ENCODE results near the gene AGT. TPM values are rescaled to one million over a fixed set of nuclear protein-coding genes. Genes with fewer than 3 reads are reported as not detected.

AGT gene
- total RNA-seq, 2 donors from 2014 or later, result not detected

GRCh38 chr1:230749635-230750034, 35.7 kb upstream of the AGT start:
- no peak overlapping the region for H3K4me3 Mint-ChIP-seq
- no peaks in the 10 kb centered on the region for H3K9me3 Mint-ChIP-seq
- no peak for DNase-seq (ENCODE audit: low spot score)
- no peaks in the 10 kb centered on the region for H3K36me3 Mint-ChIP-seq
- no peak overlapping the region for H3K27ac Mint-ChIP-seq
- H3K27me3 Mint-ChIP-seq, result peaks cover 0 to 3% of the 10 kb centered on the region in 2 donors
- ATAC-seq, result no peak
- H3K4me1 Mint-ChIP-seq (ENCODE audit: low read depth in 2 of 2), result peaks cover 0 to 6% of the 10 kb centered on the region in 2 donors

GRCh38 chr1:230749150-230749549, 35.2 kb upstream of the AGT start:
- no peaks in the 10 kb centered on the region for H3K36me3 Mint-ChIP-seq
- no peaks in the 10 kb centered on the region for H3K9me3 Mint-ChIP-seq
- DNase-seq (ENCODE audit: low spot score) (no peak), ATAC-seq (no peak)
- no peak overlapping the region for H3K4me3 Mint-ChIP-seq
- H3K27ac Mint-ChIP-seq, result no peak overlapping the region
- H3K27me3 Mint-ChIP-seq, result peaks cover 0 to 3% of the 10 kb centered on the region in 2 donors
- H3K4me1 Mint-ChIP-seq (ENCODE audit: low read depth in 2 of 2), result peaks cover 0 to 6% of the 10 kb centered on the region in 2 donors

- Mint-ChIP-seq H3K27ac (no peak overlapping the region), H3K27me3 (peaks cover 0 to 3% of the 10 kb centered on the region in 2 donors), H3K4me1 (ENCODE audit: low read depth in 2 of 2) (peaks cover 0 to 2% of the 10 kb centered on the region in 2 donors), H3K9me3 (no peaks in the 10 kb centered on the region), H3K4me3 (no peak overlapping the region), H3K36me3 (no peaks in the 10 kb centered on the region)
- ATAC-seq (no peak), DNase-seq (ENCODE audit: low spot score) (no peak)
Measured at GRCh38 chr1:230747890-230748800, 34.2 kb upstream of the AGT start.

- no peak within 1 kb of the TSS for H3K27ac Mint-ChIP-seq
- H3K36me3 Mint-ChIP-seq, result no peaks in the 10 kb centered on the region
- peaks cover 0 to 2% of the 10 kb centered on the region in 2 donors for H3K4me1 Mint-ChIP-seq (ENCODE audit: low read depth in 2 of 2)
- H3K27me3 Mint-ChIP-seq, result peaks cover 0 to 3% of the 10 kb centered on the region in 2 donors
- H3K4me3 Mint-ChIP-seq, result no peak within 1 kb of the TSS
- DNase-seq (ENCODE audit: low spot score), result no peak
- ATAC-seq, result no peak
- H3K9me3 Mint-ChIP-seq, result no peaks in the 10 kb centered on the region
Measured at GRCh38 chr1:230747127-230747730, 33.3 kb upstream of the AGT start, which contains the start of gene CAPN9. CAPN9 (plus strand) TSS chr1:230747388; CDS start chr1:230747497, 109 bp downstream.

GRCh38 chr1:230746617-230747016, 32.7 kb upstream of the AGT start:
- no peak for DNase-seq (ENCODE audit: low spot score)
- peaks cover 0 to 2% of the 10 kb centered on the region in 2 donors for H3K4me1 Mint-ChIP-seq (ENCODE audit: low read depth in 2 of 2)
- no peak overlapping the region for H3K4me3 Mint-ChIP-seq
- ATAC-seq, result no peak
- no peaks in the 10 kb centered on the region for H3K9me3 Mint-ChIP-seq
- H3K36me3 Mint-ChIP-seq, result no peaks in the 10 kb centered on the region
- H3K27ac Mint-ChIP-seq, result no peak overlapping the region
- peaks cover 1 to 3% of the 10 kb centered on the region in 2 donors for H3K27me3 Mint-ChIP-seq

GRCh38 chr1:230745071-230745470, 31.1 kb upstream of the AGT start:
- ATAC-seq (no peak), DNase-seq (ENCODE audit: low spot score) (no peak)
- no peaks in the 10 kb centered on the region for H3K4me1 Mint-ChIP-seq (ENCODE audit: low read depth in 2 of 2)
- no peaks in the 10 kb centered on the region for H3K9me3 Mint-ChIP-seq
- no peak overlapping the region for H3K4me3 Mint-ChIP-seq
- no peak overlapping the region for H3K27ac Mint-ChIP-seq
- peaks cover 12 to 16% of the 10 kb centered on the region in 2 donors for H3K27me3 Mint-ChIP-seq
- H3K36me3 Mint-ChIP-seq, result no peaks in the 10 kb centered on the region

- Mint-ChIP-seq H3K27me3 (peaks cover 15 to 23% of the 10 kb centered on the region in 2 donors), H3K36me3 (no peaks in the 10 kb centered on the region), H3K27ac (no peak overlapping the region), H3K4me1 (ENCODE audit: low read depth in 2 of 2) (no peaks in the 10 kb centered on the region), H3K9me3 (no peaks in the 10 kb centered on the region), H3K4me3 (no peak overlapping the region)
- DNase-seq (ENCODE audit: low spot score) (no peak), ATAC-seq (no peak)
Measured at GRCh38 chr1:230744382-230744781, 30.5 kb upstream of the AGT start.

GRCh38 chr1:230743899-230744298, 30.0 kb upstream of the AGT start:
- DNase-seq (ENCODE audit: low spot score) (no peak), ATAC-seq (no peak)
- H3K27me3 Mint-ChIP-seq, result peaks cover 16 to 24% of the 10 kb centered on the region in 2 donors
- H3K27ac Mint-ChIP-seq, result no peak overlapping the region
- H3K4me3 Mint-ChIP-seq, result no peak overlapping the region
- H3K4me1 Mint-ChIP-seq (ENCODE audit: low read depth in 2 of 2), result no peaks in the 10 kb centered on the region
- H3K9me3 Mint-ChIP-seq, result no peaks in the 10 kb centered on the region
- H3K36me3 Mint-ChIP-seq, result no peaks in the 10 kb centered on the region

- ATAC-seq (no peak), DNase-seq (ENCODE audit: low spot score) (no peak)
- Mint-ChIP-seq H3K27me3 (peaks cover 27 to 42% of the 10 kb centered on the region in 2 donors), H3K27ac (no peak overlapping the region), H3K9me3 (no peaks in the 10 kb centered on the region), H3K4me1 (ENCODE audit: low read depth in 2 of 2) (no peaks in the 10 kb centered on the region), H3K36me3 (no peaks in the 10 kb centered on the region), H3K4me3 (no peak overlapping the region)
Measured at GRCh38 chr1:230739564-230740290, 25.8 kb upstream of the AGT start.

GRCh38 chr1:230737622-230738262, 23.8 kb upstream of the AGT start:
- DNase-seq (ENCODE audit: low spot score), result no peak
- ATAC-seq, result no peak
- no peaks in the 10 kb centered on the region for H3K9me3 Mint-ChIP-seq
- no peak overlapping the region for H3K4me3 Mint-ChIP-seq
- no peaks in the 10 kb centered on the region for H3K4me1 Mint-ChIP-seq (ENCODE audit: low read depth in 2 of 2)
- no peaks in the 10 kb centered on the region for H3K36me3 Mint-ChIP-seq
- H3K27ac Mint-ChIP-seq, result no peak overlapping the region
- peaks cover 29 to 42% of the 10 kb centered on the region in 2 donors for H3K27me3 Mint-ChIP-seq

GRCh38 chr1:230735447-230735846, 21.5 kb upstream of the AGT start:
- Mint-ChIP-seq H3K4me1 (ENCODE audit: low read depth in 2 of 2) (no peaks in the 10 kb centered on the region), H3K4me3 (no peak overlapping the region), H3K36me3 (no peaks in the 10 kb centered on the region), H3K9me3 (no peaks in the 10 kb centered on the region), H3K27ac (no peak overlapping the region), H3K27me3 (peaks cover 25 to 30% of the 10 kb centered on the region in 2 donors)
- ATAC-seq (no peak), DNase-seq (ENCODE audit: low spot score) (no peak)

- H3K4me3 Mint-ChIP-seq, result no peak overlapping the region
- H3K36me3 Mint-ChIP-seq, result no peaks in the 10 kb centered on the region
- DNase-seq (ENCODE audit: low spot score) (no peak), ATAC-seq (peak in 1 of 2 donors; percentile 15)
- no peak overlapping the region for H3K27ac Mint-ChIP-seq
- H3K9me3 Mint-ChIP-seq, result no peaks in the 10 kb centered on the region
- no peaks in the 10 kb centered on the region for H3K4me1 Mint-ChIP-seq (ENCODE audit: low read depth in 2 of 2)
- peaks cover 19 to 34% of the 10 kb centered on the region in 2 donors for H3K27me3 Mint-ChIP-seq
Measured at GRCh38 chr1:230730977-230731376, 17.1 kb upstream of the AGT start.

GRCh38 chr1:230728710-230729392, 14.9 kb upstream of the AGT start:
- H3K4me1 Mint-ChIP-seq (ENCODE audit: low read depth in 2 of 2), result no peaks in the 10 kb centered on the region
- no peaks in the 10 kb centered on the region for H3K9me3 Mint-ChIP-seq
- H3K36me3 Mint-ChIP-seq, result no peaks in the 10 kb centered on the region
- no peak overlapping the region for H3K27ac Mint-ChIP-seq
- H3K27me3 Mint-ChIP-seq, result peaks cover 17 to 29% of the 10 kb centered on the region in 2 donors
- DNase-seq (ENCODE audit: low spot score) (peak; percentile 25), ATAC-seq (no peak)
- H3K4me3 Mint-ChIP-seq, result no peak overlapping the region
